ENCODE data around the gene NDUFAF8.
A peak's percentile ranks its signal among the peaks of the same experiment; 100 is the strongest.
"Not testable (repeated sequence)": the region's sequence is repeated elsewhere in the genome, so short reads cannot be mapped to it uniquely, and the experiment has no call there.

NDUFAF8 gene

DNA sequence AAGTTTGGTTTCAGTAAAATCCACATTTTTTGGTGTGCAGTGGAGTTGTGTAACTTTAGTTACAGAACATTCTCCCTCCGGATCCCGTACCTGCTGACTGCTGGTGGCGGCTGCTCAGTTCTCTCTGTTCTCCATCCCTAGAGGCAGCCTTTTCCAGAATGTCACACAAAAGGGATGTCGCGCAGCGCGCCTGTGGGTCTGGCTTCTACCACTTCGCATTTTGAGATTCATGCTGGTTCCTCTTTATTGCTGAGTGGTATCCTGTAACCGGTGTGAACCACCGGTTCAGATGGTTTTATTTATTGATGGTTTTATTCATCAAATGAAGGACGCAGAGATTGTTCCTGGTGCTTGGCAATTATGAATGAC lies 15.4 kb upstream of the NDUFAF8 start:
- no peak for DNase-seq (ENCODE audit: low read depth)

DNA sequence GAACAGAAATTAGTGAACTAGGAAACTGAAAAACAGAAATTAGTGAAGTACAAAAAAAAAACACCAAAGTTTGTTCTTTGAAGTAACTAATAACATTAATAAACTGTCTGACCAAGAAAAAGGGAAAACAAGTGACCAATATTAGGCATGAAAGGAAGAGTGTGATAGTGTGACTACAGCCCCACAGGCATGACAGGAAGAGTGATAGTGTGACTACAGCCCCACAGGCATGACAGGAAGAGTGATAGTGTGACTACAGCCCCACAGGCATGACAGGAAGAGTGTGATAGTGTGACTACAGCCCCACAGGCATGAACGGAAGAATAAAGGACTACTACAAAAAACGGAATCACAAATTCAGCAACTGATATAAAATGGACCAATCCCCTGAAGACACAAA lies 11.5 kb upstream of the NDUFAF8 start:
- DNase-seq (ENCODE audit: low read depth) = not testable (repeated sequence)

DNA sequence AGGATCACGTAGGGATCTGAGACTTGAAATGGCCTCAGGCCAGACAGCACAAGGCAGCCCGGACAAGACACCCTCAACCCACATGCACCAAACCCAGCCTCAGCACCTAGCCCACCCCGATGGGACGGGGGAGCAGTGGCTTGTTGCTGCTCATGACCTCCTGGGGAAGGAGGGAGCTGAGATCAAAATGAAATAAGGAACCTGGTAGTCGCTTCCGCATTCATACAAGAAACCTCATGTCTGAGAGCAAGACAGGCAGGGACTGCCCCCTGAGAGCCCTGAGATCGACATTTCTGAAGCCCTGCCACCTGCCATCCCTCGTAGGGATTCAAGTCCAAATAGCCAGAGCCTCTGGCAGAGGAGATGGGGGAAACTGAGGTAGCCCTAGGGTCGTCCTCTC lies 10.7 kb upstream of the NDUFAF8 start:
- DNase-seq (ENCODE audit: low read depth) = no peak

DNA sequence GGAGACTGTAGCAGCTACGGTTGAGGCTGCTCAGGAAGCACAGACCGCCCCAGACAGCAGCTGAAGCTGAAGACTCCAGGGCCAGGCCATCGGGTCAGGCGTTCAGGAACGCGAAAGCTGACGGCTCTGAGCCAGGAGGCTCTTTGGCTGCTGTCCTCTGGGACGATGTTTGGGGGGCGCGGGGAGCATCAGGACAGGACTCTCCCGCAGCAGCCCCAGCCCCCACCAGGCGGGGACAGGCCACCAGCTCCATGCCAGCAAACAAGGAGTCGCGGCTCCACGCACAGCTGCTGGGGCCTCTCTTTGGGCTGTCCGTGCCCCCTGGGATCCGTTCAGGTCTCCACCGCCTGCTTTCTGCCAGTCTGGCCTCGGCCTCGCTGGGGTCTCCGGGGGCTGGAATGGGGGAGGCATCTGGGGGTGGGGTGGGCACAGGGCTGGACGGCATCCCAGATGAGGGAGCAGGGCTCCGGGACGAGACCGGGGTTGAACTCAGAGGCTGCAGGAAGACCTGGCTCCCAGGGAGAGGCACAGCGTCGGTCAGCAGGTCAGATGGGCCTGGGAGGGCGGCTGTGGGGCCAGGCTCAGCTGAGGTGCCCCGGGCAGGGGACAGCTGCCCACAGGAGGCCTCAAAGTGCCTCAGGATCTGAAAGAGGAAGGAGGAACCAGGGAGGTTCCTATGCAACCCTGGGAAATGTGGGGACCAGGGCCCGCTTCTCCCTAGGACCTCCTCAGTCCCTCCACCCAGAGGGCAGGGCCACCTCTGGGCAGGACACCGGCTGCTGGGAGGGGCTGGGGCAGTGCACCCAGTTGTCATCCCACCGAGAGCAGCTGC lies 10.1 kb upstream of the NDUFAF8 start:
- no peak for DNase-seq (ENCODE audit: low read depth)

DNA sequence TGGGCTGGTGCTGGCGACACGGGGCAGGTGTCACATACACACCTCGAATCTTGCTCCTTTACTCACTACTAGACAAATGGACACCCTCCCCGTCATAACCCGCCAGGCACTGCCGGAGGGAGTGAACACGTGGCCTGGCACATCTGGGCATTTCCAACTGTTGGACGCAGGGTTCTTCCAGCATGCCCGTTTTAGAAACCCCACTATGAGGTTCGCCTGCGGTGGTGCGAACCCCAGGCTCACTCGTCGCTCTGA lies 9.5 kb upstream of the NDUFAF8 start:
- DNase-seq (ENCODE audit: low read depth) = no peak

DNA sequence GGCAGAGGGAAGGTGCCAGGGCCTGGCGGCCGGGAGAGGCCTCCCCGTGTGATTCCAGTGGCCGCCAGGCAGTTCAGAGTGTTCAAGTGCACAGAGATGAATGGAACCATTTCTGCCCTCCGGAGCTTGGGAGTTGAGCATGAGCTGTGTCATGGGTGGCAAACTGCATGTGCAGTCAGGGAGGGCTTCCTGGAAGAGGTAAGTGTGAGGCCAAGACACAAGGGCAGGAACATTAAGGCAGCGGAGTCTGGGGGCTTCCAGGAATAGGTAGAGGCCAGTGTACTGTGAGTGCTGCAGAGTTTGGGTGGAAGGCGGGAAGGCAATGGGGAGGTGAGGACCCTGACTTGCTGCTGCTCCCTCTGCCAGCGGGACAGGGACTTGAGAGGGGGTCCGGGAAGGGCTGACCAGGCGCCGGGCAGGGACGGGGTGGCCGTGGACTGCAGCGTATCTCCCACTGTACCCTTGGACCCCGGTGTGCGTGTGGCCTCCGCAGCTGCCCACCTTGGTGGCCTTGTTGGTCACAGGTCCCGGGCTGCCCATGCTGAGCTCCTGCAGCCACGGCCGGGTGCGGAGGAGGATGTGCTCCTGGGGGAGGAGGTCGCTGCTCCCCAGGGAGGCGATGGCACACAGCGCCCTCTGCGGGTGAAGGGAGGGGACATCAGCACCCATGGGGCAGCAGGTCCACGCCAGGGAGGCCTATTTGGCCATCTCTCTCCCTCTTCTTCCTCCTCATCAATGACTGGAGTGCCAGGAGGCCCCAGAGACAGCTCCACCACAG lies 8.9 kb upstream of the NDUFAF8 start:
- DNase-seq (ENCODE audit: low read depth) = no peak

DNA sequence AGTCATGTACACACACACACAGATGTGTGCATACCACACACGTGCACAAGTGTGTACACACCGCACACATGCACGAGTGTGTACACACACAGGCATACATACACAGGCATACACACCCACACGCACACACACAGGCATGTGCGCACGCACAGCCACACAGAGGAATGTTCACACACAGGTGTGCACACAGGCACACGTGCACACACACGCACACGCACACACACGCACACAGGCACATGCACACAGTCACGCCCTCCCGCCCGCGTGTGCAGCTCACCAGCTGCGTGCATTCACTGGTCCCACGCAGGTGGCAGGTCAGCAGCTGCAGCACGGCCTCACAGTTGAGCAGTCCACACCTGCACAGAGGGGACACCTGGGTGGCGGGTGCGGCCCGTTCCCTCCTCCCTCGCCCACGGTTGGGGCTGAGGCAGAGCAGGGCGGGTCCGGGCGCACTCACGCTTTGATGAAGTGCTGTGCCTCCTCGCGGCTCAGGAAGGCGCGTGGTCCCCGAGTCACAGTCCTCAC lies 7.9 kb upstream of the NDUFAF8 start:
- no peak for DNase-seq (ENCODE audit: low read depth)

DNA sequence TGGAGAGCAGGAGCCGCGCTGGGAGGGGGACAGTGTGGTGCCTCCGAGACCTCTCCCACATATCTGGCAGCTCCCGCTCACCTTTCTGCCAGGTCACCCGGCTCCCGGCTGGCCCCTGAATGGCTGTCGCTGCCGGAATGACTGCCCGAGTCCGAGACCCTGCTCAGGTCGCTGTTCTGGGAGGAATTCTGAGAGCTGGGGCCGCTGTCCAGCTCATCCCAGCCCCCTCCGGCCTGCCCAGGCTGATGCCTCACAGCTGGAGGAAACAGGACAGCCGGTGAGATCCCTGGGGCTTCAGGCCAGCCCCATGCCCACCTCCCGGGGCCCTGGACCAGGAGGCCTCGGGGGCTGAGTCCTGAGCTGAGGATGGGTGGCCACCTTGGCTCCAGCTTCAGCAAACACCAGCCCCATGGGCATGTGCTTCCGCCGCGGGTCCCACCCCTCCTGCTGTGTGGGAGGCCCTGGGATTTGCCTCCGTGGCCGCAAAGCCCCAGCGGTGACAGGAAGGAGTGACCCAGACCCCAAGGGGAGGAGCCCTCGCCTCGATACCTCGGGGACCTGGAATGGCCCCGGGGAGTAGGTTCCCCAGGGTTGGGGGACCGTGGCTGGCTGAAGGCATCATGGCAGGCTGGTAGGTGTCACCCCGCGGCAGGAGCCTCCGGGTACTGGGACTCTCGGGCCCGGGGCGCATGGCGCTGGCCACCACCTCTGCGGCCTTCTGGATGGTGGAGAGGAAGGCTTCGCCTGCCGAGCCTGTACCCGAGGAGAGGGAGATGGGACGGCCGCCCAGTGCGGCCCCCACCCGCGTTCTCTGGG lies 7.1 kb upstream of the NDUFAF8 start:
- DNase-seq (ENCODE audit: low read depth) = no peak

DNA sequence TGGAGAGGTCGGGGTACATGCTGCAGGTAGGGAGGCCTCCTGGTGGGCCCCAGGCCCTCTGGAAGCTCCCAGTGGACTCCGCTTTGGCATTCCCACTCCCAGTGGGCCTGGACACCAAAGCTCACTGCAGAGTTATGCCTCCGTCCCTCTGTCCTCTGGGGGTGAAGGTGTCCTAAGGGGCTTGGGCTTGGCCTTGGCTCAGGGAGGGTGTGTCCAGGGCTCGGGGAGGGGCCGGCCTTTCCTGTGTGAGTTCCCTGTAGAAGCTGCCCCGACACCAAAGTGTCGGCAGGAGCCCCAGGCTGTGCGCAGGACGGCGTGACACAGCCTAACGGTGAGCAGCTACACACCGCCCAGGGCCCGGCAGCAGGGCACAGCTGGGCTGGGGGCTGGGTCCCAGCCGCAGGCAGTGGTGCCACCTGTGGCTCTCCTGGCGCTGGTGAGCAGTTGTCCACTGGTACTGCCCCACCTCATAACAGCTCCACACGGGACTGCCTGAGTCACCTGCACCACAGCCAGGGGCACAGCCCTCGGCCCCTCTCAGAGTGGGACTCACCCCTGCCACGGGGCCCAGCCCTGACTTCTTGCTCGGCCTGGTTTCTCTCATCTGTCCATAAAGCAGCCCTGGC lies 6.4 kb upstream of the NDUFAF8 start:
- DNase-seq (ENCODE audit: low read depth) = no peak

DNA sequence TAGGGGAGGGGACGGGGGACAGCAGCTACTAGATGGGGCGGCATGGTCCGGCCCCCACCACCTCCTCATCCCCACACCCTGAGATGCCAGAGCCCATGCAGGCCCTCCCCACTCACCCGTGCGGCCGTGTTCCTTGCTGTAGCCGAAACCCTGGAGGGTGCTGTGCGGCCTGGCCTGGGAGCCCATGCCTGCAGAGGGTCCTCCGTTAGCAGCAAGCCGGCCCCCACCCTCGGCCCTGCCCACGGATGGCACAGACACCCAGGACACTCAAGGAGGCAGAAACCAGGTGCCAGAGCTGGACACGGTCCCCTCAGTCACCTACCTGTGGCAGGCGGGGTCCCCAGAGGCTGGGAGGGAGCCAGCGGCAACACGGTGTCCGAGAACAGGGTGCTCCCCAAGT lies 5.8 kb upstream of the NDUFAF8 start:
- DNase-seq (ENCODE audit: low read depth) = no peak

DNA sequence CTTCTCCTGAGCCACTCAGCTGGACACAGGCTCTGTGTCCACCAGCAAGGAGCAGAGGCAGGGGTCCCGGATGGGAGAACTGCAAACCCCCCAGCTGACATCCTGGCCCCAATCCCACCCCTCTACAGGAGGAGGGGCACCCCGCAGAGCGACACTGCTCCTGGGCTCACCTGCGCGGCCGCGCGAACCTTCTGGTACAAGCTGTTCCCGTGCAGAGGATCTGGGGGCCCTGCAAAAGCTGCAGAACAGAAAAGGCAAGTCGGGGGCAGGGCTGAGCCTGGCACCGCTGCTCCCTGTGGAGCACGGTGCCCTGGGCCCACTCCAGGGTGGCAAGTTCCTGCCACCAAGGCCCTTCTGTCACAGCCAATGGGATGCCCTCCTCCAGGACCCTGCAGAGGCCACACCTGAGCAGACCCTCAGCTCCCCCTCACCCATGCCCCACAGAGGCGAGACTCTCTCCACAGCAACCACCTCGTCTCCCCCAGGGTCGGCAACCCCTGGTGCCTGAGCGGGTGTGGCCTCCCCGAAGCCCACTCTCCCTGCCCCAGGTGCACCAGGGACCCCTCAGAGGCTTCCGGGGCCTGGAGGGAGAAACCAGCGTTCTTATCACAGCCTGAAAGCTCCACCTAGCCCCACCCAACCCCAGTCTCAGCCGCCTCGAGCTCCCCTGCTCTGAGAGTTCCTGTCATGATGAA lies 5.2 kb upstream of the NDUFAF8 start:
- no peak for DNase-seq (ENCODE audit: low read depth)

DNA sequence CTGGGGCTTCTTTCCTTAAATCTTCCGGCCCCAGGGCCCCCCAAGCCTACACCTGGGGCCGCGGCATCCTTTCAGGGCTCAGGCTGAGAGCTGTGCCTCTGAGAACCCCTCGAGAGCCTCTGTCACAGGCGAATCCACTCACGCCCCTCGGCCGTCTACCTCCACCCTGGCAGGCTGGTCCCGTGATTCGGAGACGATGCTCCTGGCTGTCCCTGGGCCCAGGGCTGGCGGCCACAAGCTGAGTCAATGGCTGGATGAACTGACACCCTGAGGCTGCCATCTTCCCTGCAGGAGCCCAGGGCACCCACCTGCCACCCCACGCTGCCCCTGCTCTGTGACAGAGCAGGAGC lies 4.6 kb upstream of the NDUFAF8 start:
- no peak for DNase-seq (ENCODE audit: low read depth)

DNA sequence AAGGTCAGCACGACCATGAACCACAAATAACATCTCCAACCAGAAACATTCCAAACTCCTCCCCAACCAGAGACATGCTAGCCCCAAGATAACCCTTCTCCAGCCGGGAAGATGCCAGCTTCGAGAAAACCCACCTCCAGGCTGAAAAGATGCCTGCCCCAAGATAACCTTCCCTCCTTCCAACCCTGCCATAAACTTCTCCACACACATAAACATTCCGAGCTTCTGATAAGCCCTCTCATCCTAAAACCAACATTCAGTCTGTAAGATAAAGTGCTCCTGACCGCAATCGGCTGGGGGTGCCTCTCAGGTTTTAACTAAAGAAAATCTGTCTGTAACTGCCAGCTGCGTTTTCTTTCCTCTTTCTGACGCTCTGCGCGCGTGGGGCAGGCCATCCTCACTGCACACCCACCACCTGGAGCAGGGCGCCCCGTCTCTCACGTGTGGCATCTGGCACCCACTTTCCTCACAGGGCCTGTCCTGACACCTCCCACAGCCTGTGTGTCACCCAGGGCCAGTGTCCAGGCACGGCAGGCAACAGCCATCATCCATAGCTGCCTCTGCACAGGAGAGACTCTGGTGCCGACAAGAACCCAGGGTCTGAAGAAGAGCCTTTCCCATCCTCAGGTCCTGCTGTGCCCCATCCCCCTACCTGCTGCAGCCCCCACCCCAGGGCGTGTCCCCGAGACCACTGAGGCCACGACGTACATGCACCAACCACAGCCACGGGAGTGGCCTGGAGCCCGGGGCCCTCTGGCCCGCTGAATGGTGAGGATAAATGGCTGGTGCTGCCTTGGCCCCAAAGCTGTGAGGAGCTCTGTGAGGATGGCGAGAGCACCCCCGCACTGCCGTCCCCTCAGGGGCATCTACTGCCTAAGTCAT lies 3.9 kb upstream of the NDUFAF8 start:
- DNase-seq (ENCODE audit: low read depth) = no peak

DNA sequence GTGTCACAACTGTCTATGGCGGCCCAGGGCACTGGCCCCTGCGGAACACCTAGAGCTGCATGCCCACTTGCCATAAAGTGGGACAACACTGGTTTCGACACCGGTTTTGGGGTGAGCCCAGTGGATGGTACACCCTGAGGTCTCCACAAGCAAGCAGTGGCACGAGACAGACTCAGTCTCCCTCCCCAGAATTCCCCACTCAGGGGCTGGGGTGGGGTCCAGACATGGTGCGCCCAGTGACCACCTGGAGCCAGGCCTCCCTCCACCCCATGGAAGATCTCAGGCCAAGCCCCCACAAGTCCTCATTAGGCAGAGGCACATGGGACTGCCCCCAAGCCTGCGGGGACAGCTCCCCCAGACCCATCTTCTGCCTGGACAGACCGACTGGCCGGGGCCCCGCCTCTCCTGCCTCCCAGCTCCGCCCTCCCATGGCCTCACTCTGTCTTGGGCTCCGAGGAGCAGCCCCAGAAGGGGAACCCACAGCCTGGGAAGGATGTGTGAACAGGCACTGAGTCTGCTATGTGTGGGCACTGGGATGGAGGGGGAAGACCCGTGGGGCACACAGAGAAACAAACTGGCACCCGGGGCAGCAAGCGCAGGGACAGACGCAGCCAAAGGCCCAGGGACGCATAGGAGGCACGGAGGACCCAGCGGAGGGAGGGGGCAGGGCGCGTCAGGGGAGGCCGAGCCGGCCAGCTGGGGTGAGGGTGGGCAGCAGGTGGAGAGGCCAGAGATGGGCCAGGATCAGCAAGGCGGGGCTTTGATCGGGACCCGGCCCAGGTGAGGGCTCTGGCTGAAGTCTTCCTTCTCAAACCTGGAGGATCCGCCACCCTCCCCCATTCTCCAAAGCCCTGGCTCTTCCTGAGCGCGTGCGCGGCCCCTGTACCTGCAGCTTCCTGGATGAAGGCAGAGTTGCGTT lies 3.0 kb upstream of the NDUFAF8 start:
- no peak for DNase-seq (ENCODE audit: low read depth)

DNA sequence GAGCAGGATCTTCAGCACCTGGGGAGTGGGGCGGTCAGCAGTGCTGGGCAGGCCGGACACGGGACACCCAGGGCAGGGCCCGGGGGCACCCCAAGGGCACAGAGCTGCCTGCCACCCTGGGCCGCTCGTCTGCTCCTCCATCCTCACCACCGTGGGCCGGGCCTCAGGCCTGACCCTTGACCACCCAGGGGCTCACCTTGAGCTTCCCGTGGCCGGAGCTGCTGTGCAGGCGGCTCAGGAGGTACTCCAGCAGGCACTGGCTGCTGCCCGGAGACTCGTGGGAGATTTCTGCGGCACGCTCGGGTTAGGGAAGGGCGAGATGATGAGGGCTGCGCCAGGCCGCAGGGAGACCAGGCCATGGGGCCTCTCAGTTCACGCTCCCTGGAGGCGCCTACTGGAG lies 2.3 kb upstream of the NDUFAF8 start:
- DNase-seq (ENCODE audit: low read depth) = no peak

DNA sequence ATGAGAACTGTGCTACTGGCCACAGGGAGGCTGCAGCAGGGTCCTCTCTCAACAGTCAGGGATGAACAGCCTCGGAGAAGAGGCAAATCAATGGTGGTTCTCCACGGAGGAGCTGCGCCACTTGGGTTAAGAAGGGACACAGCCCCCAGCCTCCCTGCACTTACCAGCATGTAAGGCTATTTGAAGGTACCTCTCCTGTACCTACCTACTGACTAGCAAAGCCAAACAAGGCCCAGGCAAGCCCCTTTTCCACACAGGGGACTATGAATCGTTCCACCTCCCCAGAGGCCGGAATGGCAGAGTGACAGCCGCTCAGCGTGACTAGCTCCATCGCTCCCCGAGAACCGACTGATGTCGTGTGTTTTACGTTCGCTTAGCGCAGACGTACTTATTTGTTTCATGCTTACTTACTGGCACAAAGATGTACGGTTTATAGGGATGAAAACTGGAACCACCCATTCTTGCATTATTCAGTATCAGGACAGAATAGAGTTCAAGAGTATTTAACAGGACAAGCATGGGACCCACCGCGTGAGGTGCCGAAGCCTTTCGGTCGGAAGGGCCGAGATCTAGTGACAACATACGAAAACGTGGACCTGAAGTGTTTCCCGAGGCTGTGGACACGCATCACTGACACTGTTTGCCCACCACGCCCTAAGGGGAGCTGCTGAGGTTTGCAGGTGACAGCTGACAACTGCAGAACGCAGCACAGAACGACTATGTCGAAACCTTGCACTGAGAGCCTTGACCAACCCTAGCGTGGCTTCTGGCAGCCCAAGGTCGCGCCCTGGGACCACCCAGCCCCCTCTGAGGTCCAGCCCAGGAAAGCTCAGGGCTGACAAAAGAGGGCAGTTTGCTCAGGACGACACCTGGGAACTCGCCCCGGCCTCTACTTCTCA lies 1.3 kb upstream of the NDUFAF8 start:
- DNase-seq (ENCODE audit: low read depth) = no peak

DNA sequence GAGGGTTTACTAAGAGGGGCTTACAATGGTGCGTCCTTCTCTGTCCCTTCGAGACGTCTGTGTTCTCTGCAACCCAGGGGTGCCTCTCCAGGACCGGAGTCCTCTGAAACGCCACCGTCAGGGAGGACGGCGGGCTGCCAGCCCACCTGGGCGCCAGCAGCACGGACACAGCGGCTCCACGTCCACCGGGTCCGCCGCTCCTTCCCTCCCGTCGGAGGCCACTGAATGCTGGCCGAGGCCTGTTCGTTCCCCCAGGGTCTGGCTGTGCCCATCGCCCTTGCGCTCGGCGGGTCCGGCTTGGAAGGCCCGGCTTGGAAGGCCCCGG lies 666 bp upstream of the NDUFAF8 start:
- no peak for DNase-seq (ENCODE audit: low read depth)

DNA sequence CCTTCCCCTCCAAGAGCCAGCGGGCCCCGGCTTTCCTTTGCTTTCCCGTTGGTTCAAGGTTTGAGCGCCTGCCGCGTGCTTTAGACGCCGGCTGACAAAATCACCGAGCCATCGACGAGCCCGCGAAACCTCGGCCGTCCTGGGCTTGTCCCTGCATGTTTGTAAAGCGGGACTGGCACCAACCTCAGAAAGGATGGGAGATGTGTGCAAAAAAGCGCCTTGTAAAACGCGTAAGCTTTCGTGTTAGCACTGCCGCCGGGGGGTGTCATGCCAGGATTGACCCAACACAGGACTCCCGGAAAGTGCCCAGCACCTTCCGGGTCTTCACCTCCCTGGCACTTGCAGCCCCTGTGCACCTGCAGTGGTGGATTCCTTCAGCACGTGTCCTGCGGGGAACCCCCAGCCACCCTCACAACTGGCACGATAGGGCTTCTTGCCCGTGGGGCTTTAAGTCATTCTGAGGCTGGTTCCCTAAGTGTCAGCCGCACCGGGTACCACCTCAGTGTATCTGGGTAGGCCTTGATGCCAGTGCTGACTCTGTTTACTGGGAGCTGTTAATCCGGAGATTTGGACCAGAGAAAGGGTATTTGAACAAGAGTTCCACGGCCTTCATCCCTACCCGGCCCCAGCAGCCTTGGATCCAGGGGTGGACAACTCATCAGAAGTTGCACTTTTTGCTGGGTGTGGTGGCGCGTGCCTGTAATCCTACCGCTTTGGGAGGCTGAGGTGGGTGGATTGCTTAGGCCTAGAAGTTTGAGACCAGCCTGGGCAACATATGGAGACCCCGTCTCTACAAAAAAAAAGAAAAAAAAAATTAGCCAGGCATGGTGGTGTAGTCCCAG lies 817 bp downstream of the NDUFAF8 start:
- peak; percentile 26 for DNase-seq (ENCODE audit: low read depth)
